HG03039 (cell line): ENCODE results near the gene DIAPH2.
A peak's percentile ranks its signal among the peaks of the same experiment; 100 is the strongest.

Experiments
- ATAC-seq: cut with Tn5 transposase; IDR thresholded peaks from one replicate; pipeline ENCODE4 v1.9.1; 2021; ENCODE audit warnings: mild to moderate bottlenecking, moderate library complexity; ENCODE audit not compliant: unreplicated experiment

Gene DIAPH2

DNA sequence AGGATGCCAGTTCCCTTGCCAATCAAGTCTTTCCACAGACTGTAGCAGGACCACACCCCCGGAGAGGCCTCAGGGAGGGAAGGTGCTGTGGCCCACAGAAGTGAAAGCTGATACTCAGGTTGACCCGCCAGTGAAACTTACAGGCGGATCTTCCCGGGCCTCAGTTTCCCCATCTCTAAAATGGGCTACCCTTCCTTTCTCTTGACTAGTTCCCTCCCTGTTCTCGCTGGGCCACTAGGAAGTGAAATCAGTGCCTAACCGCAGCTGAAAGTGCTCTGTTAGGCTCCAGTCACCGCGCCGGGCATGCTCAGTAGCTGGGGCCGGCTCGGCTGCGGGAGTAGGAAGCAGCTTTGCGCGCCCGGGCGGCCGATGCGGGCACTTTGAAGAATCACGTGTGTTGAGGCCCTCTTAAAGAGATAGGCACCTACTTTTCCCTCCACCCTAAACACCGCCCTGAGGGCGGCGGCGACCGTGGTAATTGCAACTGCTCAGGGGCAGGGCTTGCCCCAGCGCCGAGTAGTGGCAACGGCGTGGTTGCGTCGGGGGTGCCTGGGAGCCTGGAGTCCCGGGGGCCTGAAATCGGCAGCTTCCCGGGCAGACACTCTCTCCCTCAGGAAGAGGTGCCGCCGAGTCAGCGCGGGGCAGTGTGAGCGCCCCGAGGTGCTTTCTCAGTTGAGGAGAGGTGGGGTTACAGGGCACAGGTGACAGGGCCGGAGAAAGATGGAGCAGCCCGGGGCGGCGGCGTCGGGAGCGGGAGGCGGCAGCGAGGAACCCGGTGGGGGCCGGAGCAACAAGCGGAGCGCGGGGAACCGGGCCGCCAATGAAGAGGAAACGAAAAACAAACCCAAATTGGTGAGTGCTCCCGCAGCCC is at the start of gene DIAPH2:
TSS of gene DIAPH2 (plus strand) at position 504 of the 871 bp plus-strand sequence.
- ATAC-seq, result peak; percentile 86

GRCh38 chrX:96650023-96650422 is 34.6 kb upstream of the DIAPH2 start:
- ATAC-seq, result no peak

DNA sequence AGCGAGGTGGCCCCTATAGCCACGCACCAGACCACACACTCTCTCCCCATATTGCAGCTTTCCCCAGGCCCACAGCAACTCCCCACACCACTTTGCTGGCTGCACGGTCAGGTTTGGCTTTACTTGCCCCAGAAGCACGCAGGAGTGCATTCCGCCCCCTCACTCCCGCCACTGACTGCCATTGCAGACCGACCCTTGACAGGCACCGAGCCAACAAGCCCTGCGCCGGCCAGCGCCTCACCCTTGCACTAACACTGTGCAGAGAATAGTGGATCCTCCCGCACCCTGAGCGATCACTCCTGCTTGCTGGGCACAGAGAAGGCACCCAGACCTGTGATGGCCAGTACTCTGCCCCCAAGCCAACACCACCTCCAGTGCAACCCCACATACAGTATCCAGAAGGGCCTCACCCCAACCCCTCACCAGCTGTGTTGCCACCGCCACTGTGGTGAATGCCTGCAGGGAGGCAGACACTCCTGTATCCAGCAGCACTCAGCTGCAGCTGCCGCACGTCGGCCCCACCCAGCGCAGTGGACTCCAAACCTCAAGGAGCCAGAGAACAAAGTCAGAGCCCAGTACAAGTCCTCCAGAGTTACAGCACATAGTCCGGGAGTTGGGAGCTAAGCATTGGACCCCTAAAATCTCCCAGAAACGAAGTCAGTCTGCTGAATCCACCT is 28.6 kb upstream of the DIAPH2 start:
- ATAC-seq, result no peak

DNA sequence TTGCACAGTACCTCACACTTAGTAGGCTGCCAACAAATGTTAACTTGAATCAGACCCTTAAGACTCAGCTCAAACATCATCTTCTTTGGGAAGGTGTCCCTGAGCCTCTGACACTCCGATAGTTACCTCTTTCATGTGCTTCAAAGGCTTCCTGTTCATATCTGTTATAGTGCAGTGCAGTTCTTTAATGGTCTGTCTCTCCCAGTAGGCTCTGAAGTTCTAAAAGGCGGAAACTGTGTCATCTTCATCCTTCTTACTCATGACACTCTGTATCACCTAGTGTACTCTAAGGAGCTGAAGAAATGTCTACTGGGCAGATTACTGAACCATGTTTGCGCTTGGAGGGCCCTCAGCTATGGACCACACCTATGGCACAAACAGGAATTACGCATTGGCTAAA is 2.1 kb upstream of the DIAPH2 start:
- no peak for ATAC-seq

- ATAC-seq, result no peak
Measured at GRCh38 chrX:96683997-96684338, 674 bp upstream of the DIAPH2 start.

DNA sequence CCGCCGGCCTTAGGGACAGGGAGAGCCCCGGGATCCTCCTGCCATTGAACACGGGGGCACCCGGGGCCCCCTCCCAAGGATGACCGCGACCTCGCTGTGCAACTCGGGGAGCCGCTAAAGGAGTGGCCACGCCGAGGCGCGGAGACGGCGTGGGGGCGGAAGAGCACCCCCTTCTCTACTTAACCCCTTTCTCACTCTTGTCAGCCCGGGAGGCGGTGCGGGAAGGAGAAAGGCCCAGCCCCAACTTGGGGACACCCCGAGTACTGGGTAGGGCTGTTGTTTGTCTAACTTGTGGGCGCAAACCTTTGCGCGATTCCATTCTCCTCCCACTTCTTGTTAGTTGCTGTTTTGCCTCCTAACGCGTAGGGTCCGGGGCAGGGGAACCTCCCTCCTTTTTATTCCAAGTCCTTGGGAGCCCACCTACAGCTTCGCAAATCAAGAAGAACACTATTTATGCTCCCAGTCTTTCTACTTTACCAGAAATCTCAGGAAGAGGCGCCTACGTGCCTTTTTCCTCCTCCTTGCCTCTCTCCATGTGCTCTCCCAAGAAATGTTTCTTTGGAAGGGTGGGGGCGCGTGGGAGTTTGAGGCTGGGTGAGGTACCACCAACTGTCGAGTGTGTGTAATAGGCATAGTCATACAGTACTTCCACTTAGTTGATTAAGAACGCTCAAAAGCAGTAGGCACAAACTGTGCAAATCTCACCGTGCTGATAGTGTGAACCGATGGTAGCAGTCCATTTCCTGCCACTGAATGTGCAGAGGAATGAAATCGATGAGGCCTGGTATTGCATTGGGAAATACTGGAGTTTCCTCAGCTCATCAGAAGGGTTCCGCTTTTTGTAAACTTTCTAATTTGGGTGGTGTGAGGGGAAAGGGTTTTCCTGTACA is 813 bp downstream of the DIAPH2 start:
- peak; percentile 20 for ATAC-seq

DNA sequence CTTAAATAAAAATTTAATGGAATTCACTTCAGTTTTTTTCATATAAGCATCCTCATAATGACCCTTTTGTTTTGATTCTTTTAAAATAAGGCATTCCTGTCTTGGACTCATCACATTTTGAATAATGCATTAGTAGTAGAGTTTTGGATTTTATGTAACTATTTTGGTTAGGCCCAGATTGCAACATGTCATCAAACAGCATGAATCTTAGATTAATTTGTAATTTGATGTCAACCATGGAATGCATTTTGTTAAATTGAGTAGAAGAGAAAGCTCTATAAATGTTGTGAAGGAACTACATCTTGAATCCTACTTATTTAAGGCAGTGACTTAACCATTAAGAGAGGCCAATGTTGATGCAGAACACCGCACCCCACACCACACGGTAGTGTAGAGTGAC is 3.1 kb downstream of the DIAPH2 start:
- no peak for ATAC-seq

DNA sequence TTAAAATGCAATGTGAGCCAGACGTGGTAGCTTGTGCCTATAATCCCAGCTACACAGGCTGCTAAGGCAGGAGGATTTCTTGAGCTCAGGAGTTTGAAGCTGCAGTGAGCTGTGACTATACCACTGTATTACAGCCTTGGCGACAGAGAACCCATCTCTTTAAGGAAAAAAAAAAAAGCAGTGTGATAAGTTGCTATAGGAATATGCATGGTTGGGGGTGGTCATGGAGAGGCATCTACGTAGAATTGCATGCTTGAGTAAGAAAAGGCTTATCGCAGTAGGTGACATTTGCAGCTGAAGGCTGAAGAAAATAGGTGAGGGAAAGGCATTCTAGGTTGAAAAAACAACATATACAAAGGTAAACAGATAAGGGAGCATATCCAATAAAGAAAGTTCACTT is 4.1 kb downstream of the DIAPH2 start:
- no peak for ATAC-seq

DNA sequence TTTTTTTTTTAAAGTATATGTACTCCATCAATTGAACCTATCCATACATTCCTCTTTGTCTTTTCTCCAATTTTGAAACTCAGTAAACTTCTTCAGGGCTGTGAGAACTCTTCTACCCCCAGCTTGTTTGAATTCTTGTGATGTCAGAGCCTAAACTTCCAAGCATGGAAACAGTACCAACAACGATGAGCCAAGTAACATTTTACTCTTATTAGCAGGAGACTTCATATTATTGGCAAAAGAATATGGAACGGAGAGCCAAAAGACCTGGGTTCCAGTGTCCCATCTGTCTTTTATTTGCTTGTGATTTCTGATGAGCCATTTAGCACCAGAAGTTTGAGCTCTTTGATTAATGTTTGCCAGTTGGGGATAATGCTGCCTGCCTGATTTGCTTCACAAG is 5.3 kb downstream of the DIAPH2 start:
- no peak for ATAC-seq

DNA sequence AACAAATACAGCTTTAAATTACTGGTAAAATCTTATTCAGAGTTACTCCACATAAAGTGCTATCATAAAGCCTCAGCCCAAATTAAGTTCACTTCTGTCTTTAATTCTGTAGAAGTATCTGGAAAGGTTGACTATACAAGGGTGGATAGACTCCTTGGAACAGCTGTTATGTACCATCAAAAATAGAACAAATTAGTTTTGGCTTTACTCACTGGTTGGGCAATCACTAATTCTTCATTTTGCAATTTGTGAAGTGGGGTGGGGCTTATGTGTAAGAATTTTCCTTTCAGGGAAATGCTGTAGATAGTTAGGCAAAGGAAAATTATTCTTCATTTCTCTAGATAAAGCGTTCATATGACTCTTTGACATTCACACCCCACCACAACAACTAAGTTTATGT is 7.8 kb downstream of the DIAPH2 start:
- ATAC-seq, result no peak

DNA sequence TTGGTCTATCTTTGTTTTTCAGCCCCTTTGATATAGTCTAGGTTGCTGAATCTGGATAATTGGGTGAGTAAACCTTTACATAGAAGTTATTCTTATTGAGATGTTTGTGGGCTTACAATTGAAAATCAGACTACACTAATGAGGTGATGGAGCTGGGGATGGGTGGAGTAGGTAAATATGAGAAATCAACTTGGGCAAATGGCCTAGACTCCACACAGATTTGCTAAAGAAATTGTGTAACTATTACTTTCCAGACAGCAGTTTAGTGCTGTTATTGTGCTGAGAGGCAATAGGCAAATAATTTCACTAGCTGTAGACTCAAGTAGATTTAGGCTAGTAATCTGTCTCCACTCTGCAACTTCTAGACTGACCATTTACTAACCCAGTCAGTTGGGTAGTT is 8.2 kb downstream of the DIAPH2 start:
- no peak for ATAC-seq

- ATAC-seq, result no peak
Measured at GRCh38 chrX:96693407-96693806, 8.8 kb downstream of the DIAPH2 start.

- ATAC-seq, result no peak
Measured at GRCh38 chrX:96696462-96696861, 11.8 kb downstream of the DIAPH2 start.

DNA sequence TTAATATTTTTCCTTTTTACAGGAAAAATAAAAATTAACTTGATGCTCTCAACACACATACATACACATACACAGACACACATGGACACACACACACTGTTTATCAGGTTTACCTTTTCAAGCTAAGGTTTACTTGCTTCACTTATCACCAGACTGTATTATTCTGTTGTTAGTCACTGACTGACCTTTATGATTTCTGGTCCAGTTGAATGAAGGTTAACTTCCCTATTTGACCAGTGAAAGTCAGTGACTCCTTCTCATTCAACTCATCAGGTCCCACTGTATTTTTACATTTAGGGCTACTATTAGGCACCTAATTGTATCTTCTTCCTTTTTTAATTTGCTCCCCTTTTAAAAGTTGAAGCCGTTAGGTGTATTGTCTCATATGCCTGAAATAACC is 16.0 kb downstream of the DIAPH2 start:
- ATAC-seq, result no peak

GRCh38 chrX:96703379-96703778 is 18.7 kb downstream of the DIAPH2 start:
- no peak for ATAC-seq

DNA sequence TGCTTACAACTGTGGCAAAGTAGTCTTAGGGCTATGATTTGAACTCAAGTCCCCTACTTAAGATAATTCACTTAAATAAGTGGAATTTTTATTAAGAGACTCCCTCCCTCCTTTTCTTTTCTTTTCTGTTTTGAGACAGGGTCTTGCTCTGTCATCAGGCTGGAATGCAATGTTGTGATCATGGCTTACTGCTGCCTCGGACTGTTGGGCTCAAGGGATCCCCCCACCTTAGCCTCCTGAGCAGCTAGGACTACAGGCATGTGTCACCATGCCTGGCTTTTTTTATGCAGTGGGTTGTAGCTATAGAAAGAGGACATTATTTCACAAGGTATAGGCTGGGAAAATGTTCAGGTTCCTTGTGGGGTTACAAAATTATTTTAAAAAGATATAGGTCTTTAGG is 19.2 kb downstream of the DIAPH2 start:
- no peak for ATAC-seq

GRCh38 chrX:96704629-96705028 is 20.0 kb downstream of the DIAPH2 start:
- no peak for ATAC-seq

GRCh38 chrX:96705905-96706304 is 21.3 kb downstream of the DIAPH2 start:
- ATAC-seq, result no peak

- no peak for ATAC-seq
Measured at GRCh38 chrX:96707804-96708203, 23.2 kb downstream of the DIAPH2 start.

GRCh38 chrX:96710031-96710430 is 25.4 kb downstream of the DIAPH2 start:
- ATAC-seq, result no peak

- no peak for ATAC-seq
Measured at GRCh38 chrX:96713303-96713702, 28.7 kb downstream of the DIAPH2 start.
